Esophagus squamous epithelium (tissue), 5 donors: ENCODE measurements around the gene CORO2A. TPM values are rescaled to one million over a fixed set of nuclear protein-coding genes. Genes with fewer than 3 reads are reported as not detected.

Experiments used
- DNase-seq: peaks from one replicate; lab custom pipeline; 2025; lab: John Stamatoyannopoulos, UW
- H3K27ac ChIP-seq, 4 donors: fragments of 200-600 bp; sonication (generic); one replicate each; pipeline ENCODE4 v1.5.1; 2016 to 2019; ENCODE audit warnings: mild to moderate bottlenecking in 1 of 4
- H3K27me3 ChIP-seq, 4 donors: fragments of 200-600 bp; sonication (generic); 1 replicate in 3 of 4; 2 replicates in 1 of 4; pipeline versions ENCODE4 v1.5.1 to v1.6.0; 2017 to 2021; ENCODE audit warnings: antibody characterized with exemption in 1 of 4
- H3K36me3 ChIP-seq, 3 donors: fragments of 200-600 bp; sonication (generic); one replicate each; pipeline ENCODE4 v1.5.1; 2016 to 2019
- H3K4me1 ChIP-seq, 3 donors: fragments of 200-600 bp; sonication (generic); one replicate each; pipeline ENCODE4 v1.5.1; 2017 to 2019
- H3K4me3 ChIP-seq, 4 donors: fragments of 200-600 bp; sonication (generic); 1 replicate in 3 of 4; 2 replicates in 1 of 4; pipeline ENCODE4 v1.5.1; 2016 to 2019; ENCODE audit warnings: mild to moderate bottlenecking in 2 of 4, moderate library complexity in 1 of 4
- H3K9me3 ChIP-seq, 3 donors: fragments of 200-600 bp; sonication (generic); one replicate each; pipeline ENCODE4 v1.5.1; 2016 to 2019
- CTCF ChIP-seq, 6 experiments: fragments of 450-650 bp in 4 of 6; fragments of 200-600 bp in 2 of 6; sonication (generic) in 2 of 6; IDR thresholded peaks; one replicate each; pipeline ENCODE4 v1.5.1; 2016 to 2019; ENCODE audit warnings: antibody characterized with exemption in 6 of 6, mild to moderate bottlenecking in 4 of 6, moderate library complexity in 4 of 6
- POLR2A ChIP-seq, 4 donors: fragments of 450-650 bp; IDR thresholded peaks; one replicate each; pipeline ENCODE4 v1.6.1; 2017; ENCODE audit warnings: antibody characterized with exemption in 4 of 4, mild to moderate bottlenecking in 4 of 4, moderate library complexity in 3 of 4
- WGBS, 2 donors: methylation state at CpG; one replicate each; pipeline ENCODE4 v1.1.5; 2018; 5-methylcytosine and 5-hydroxymethylcytosine counted together
- intact Hi-C: fragments of 100-400 bp; cut with DNase I; formaldehyde crosslinking; loops from one replicate; pipeline ENCODE4 v1.15.0; 2022
- total RNA-seq, 4 donors: library from RNA; depleted of rRNA; stranded (reverse); fragments of >200 nt; gene quantifications; one replicate each; pipeline ENCODE4 v1.1.0, GENCODE V29; 2016
- donor health status: DM: yes; HTN: yes; CAD: no.

Gene CORO2A
- total RNA-seq, 4 donors from 2014 or later: 15.6 to 27.6 (median 26.1) TPM

- no peak overlapping the region for H3K4me3 ChIP-seq
- WGBS, 2 donors: 80 to 86% methylated on average over 4 of the region's 4 CpGs
- peak overlapping the region in 1 of 4 donors; percentile 21 for H3K27ac ChIP-seq
- H3K9me3 ChIP-seq: no peaks in the 10 kb centered on the region
- peaks cover 3 to 50% (median 15%) of the 10 kb centered on the region in 3 donors for H3K4me1 ChIP-seq
- no peak for TF ChIP-seq CTCF (IDR thresholded peaks at IDR 0.05)
- no peak for TF ChIP-seq POLR2A (IDR thresholded peaks at IDR 0.05)
- no peak for DNase-seq
- intact Hi-C loops: no loop called here
- peaks cover 12 to 85% (median 14%) of the 10 kb centered on the region in 3 donors for H3K36me3 ChIP-seq
- no peaks in the 10 kb centered on the region for H3K27me3 ChIP-seq
Observed at GRCh38 chr9:98226957-98227356, 34.5 kb upstream of the CORO2A start.

GRCh38 chr9:98226516-98226915, 34.1 kb upstream of the CORO2A start:
- intact Hi-C loops: no loop called here
- DNase-seq: no peak
- Histone ChIP-seq H3K4me3 (no peak overlapping the region), H3K9me3 (no peaks in the 10 kb centered on the region), H3K36me3 (peaks cover 12 to 85% (median 14%) of the 10 kb centered on the region in 3 donors), H3K4me1 (peaks cover 3 to 47% (median 15%) of the 10 kb centered on the region in 3 donors), H3K27ac (peak overlapping the region in 1 of 4 donors; percentile 21), H3K27me3 (no peaks in the 10 kb centered on the region)
- TF ChIP-seq CTCF (IDR thresholded peaks at IDR 0.05) (no peak), POLR2A (IDR thresholded peaks at IDR 0.05) (no peak)
- 19 to 28% methylated on average over 1 of the region's 1 CpG for WGBS, 2 donors

DNA sequence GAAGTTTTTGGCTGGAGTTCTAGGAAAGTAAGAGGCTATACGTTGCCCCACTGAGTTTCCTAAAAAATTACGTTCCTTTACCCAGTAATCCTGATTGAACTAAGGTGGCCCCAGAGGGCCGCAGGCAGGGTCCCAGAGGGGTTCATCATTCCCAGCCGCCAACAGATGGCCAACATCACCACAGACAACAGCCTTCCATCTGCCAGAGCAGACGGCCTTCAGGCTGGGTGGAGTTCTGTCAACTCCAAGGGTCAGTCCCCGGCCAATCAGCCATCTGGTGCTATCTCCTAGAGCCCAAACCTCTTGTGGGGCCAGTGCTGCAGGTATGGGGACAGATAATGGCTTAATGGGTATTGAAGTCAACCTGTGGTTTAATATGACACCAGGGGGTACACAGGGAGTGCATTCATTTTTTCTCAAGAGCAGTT, 32.6 kb upstream of the CORO2A start:
- Histone ChIP-seq H3K27ac (peak overlapping the region in 1 of 4 donors; percentile 9), H3K36me3 (peaks cover 14 to 88% (median 20%) of the 10 kb centered on the region in 3 donors), H3K4me3 (no peak overlapping the region), H3K9me3 (no peaks in the 10 kb centered on the region), H3K4me1 (peaks cover 3 to 48% (median 15%) of the 10 kb centered on the region in 3 donors), H3K27me3 (no peaks in the 10 kb centered on the region)
- intact Hi-C loops: no loop called here
- TF ChIP-seq POLR2A (IDR thresholded peaks at IDR 0.05): no peak
- no peak for TF ChIP-seq CTCF (IDR thresholded peaks at IDR 0.05)
- WGBS, 2 donors: 67 to 90% methylated on average over 1 to 2 of the region's 6 CpGs
- DNase-seq: no peak

DNA sequence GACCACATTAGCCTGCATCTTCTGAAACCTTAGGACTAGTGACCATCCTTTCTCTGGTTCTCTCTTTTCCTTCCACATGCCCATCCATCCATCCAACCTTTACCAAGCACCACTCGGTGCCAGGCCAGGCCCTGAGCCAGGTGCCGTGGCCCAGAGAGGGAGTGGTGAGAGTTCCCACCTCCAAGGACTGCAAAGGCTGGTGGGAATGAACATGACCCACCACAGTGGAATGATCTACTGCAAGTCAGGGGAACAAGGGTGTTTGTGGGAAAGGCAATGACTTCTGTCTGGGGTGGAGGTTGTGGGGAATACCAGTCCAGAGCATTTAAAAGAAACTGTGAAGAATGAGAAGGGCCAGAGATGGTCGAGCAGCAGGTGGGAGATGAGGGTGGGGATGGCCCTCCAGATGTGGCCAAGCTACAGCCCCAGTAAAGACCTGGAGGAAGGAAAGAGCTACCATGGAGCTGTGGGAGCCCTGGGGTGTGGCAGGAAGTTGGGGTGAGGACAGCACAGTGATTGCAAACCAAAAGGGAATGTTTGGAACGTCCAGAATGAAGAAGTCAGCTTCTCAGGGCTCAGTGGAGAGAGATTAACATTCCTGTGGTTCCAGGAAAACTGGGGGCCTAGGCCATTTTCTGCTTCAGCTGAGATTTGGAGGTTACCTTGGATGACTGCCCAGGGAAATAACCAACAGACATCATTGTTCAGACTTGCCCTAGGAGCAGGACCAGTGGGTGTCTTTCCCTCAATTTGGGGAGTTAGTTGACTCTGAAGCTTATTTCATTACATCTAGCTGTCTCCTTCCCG, 30.7 kb upstream of the CORO2A start:
- Histone ChIP-seq H3K9me3 (no peaks in the 10 kb centered on the region), H3K27ac (peak overlapping the region; percentile 68 to 79 (median 74)), H3K4me3 (no peak overlapping the region), H3K27me3 (no peaks in the 10 kb centered on the region), H3K4me1 (peaks cover 3 to 64% (median 15%) of the 10 kb centered on the region in 3 donors), H3K36me3 (peaks cover 6 to 88% (median 16%) of the 10 kb centered on the region in 3 donors)
- WGBS, 2 donors: 23 to 25% methylated on average over 4 to 5 of the region's 5 CpGs
- intact Hi-C loops: no loop called here
- TF ChIP-seq CTCF (IDR thresholded peaks at IDR 0.05) (no peak), POLR2A (IDR thresholded peaks at IDR 0.05) (no peak)
- no peak for DNase-seq

DNA sequence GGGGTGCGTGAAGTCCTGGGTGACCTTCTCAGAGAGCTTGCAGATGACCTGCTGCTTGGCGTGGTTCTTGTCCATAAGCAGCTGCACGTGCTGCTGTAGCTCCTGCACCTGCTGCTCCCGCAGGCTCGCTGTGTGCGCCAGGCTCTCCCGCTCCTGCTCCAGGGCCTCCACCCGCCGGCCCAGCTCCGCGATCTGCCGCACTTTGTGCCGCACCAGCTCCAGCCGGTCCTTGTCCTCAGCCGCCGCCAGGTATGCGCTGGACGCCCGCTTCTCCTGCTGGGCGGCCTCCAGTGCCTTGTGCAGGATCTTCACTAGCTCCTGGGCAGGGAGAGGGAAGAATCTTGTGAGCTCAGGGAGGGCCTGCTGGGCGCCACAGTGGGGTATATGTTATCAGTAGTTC, 28.5 kb upstream of the CORO2A start:
- peaks cover 3 to 58% (median 15%) of the 10 kb centered on the region in 3 donors for H3K4me1 ChIP-seq
- peaks cover 10 to 88% (median 13%) of the 10 kb centered on the region in 3 donors for H3K36me3 ChIP-seq
- H3K27me3 ChIP-seq: no peaks in the 10 kb centered on the region
- H3K27ac ChIP-seq: no peak overlapping the region
- H3K4me3 ChIP-seq: no peak overlapping the region
- no peaks in the 10 kb centered on the region for H3K9me3 ChIP-seq
- intact Hi-C loops: no loop called here
- DNase-seq: no peak
- 92 to 98% methylated on average over 7 to 20 of the region's 21 CpGs for WGBS, 2 donors
- TF ChIP-seq CTCF (IDR thresholded peaks at IDR 0.05): no peak
- no peak for TF ChIP-seq POLR2A (IDR thresholded peaks at IDR 0.05)
